ENCODE data around the gene TAGAP.
"Not testable (repeated sequence)": the region's sequence is repeated elsewhere in the genome, so short reads cannot be mapped to it uniquely, and the experiment has no call there.

The TAGAP gene

GRCh38 chr6:159042826-159043181 is 2.0 kb downstream of the TAGAP start:
- DNase-seq = no peak

GRCh38 chr6:159042003-159042825 is 2.6 kb downstream of the TAGAP start:
- peak; percentile 82 for DNase-seq

GRCh38 chr6:159041181-159041580 is 3.6 kb downstream of the TAGAP start:
- no peak for DNase-seq

GRCh38 chr6:159039885-159040258 is 4.9 kb downstream of the TAGAP start:
- DNase-seq = no peak

- peak; percentile 93 to 98 for DNase-seq
Observed at GRCh38 chr6:159038914-159039884, 5.6 kb downstream of the TAGAP start.

GRCh38 chr6:159038318-159038717 is 6.5 kb downstream of the TAGAP start:
- not testable (repeated sequence) for DNase-seq

- DNase-seq = no peak
Observed at GRCh38 chr6:159037756-159038290, 7.0 kb downstream of the TAGAP start.

GRCh38 chr6:159036673-159037072 is 8.1 kb downstream of the TAGAP start:
- no peak for DNase-seq

GRCh38 chr6:159035891-159036290 is 8.9 kb downstream of the TAGAP start:
- DNase-seq = no peak

GRCh38 chr6:159033160-159034049 is 11.4 kb downstream of the TAGAP start:
- peak; percentile 11 to 32 for DNase-seq

- DNase-seq = peak; percentile 56 to 79
Observed at GRCh38 chr6:159031846-159032245, 12.9 kb downstream of the TAGAP start.

GRCh38 chr6:159030168-159030567 is 14.6 kb downstream of the TAGAP start:
- DNase-seq = no peak

GRCh38 chr6:159025224-159025623 is 19.6 kb downstream of the TAGAP start:
- not testable (repeated sequence) for DNase-seq

- no peak for DNase-seq
Observed at GRCh38 chr6:159023893-159024292, 20.9 kb downstream of the TAGAP start.

- no peak for DNase-seq
Observed at GRCh38 chr6:159020011-159020410, 24.8 kb downstream of the TAGAP start.

- no peak for DNase-seq
Observed at GRCh38 chr6:159017757-159018559, 26.8 kb downstream of the TAGAP start.

- DNase-seq = no peak
Observed at GRCh38 chr6:159014406-159014805, 30.4 kb downstream of the TAGAP start.

- peak; percentile 23 to 41 for DNase-seq
Observed at GRCh38 chr6:159013229-159013628, 31.6 kb downstream of the TAGAP start.

- no peak for DNase-seq
Observed at GRCh38 chr6:159012201-159012600, 32.6 kb downstream of the TAGAP start.

- DNase-seq = not testable (repeated sequence)
Observed at GRCh38 chr6:159010037-159010612, 34.7 kb downstream of the TAGAP start.

All from inflammatory macrophage (primary cell).